Osteoblast (primary cell): ENCODE data around the gene SH3RF2. TPM values are rescaled to one million over a fixed set of nuclear protein-coding genes. Genes with fewer than 3 reads are reported as not detected.
A peak's percentile ranks its signal among the peaks of the same experiment; 100 is the strongest.

ENCODE experiments used
- DNase-seq: peaks from one replicate; pipeline ENCODE4 v3.0.0; 2011; ENCODE audit warnings: low spot score, mixed read lengths; ENCODE audit not compliant: insufficient read length; ENCODE audit errors: missing footprints
- H2AFZ ChIP-seq: 2 replicates; pipeline ENCODE4 v1.6.0; 2011; ENCODE audit warnings: mild to moderate bottlenecking, low read length
- H3K27ac ChIP-seq: 2 replicates; pipeline ENCODE4 v1.5.1; 2011; ENCODE audit warnings: mild to moderate bottlenecking, low read depth, low read length, moderate library complexity
- H3K27me3 ChIP-seq: 2 replicates; pipeline ENCODE4 v1.6.0; 2012; ENCODE audit warnings: mild to moderate bottlenecking, control low read depth, inconsistent platforms, low read length, moderate library complexity; ENCODE audit not compliant: insufficient read depth
- H3K36me3 ChIP-seq: 2 replicates; pipeline ENCODE4 v1.5.1; 2011; ENCODE audit warnings: mild to moderate bottlenecking, low read length, control low read depth, moderate library complexity; ENCODE audit not compliant: insufficient read depth
- H3K4me1 ChIP-seq: 2 replicates; pipeline ENCODE4 v1.5.1; 2011; ENCODE audit warnings: mild to moderate bottlenecking, low read length, control low read depth, moderate library complexity; ENCODE audit not compliant: insufficient read depth
- H3K4me2 ChIP-seq: 2 replicates; pipeline ENCODE4 v1.6.0; 2011; ENCODE audit warnings: mild to moderate bottlenecking, low read length; ENCODE audit not compliant: insufficient read depth
- H3K4me3 ChIP-seq: fragments of 200-600 bp; sonication (generic); 3 replicates; pipeline ENCODE4 v1.5.1; 2012; ENCODE audit warnings: mild to moderate bottlenecking, low read length, inconsistent platforms; ENCODE audit not compliant: insufficient read depth
- H3K79me2 ChIP-seq: 2 replicates; pipeline ENCODE4 v1.6.0; 2012; ENCODE audit warnings: mild to moderate bottlenecking, low read length, control low read depth, inconsistent platforms; ENCODE audit not compliant: insufficient read depth
- H3K9me3 ChIP-seq: 2 replicates; pipeline ENCODE4 v1.5.1; 2011; ENCODE audit warnings: low read depth, low read length, control low read depth
- H4K20me1 ChIP-seq: 2 replicates; pipeline ENCODE4 v1.6.0; 2012; ENCODE audit warnings: mild to moderate bottlenecking, low read length, control low read depth; ENCODE audit not compliant: insufficient read depth
- total RNA-seq: library from RNA; depleted of rRNA; stranded (reverse); fragments of >200 nt; gene quantifications from 2 replicates; pipeline ENCODE4 v1.2.3, GENCODE V29; 2012
- TF ChIP-seq, protein P1 (sequence below): IDR thresholded peaks from 2 replicates; pipeline ENCODE4 v1.5.1; 2011; ENCODE audit warnings: mild to moderate bottlenecking, low read depth, low read length, moderate library complexity; ENCODE audit errors: extremely low read depth

Gene SH3RF2
- total RNA-seq, 1 donor: 4.0 TPM

- TF ChIP-seq, protein P1, sequence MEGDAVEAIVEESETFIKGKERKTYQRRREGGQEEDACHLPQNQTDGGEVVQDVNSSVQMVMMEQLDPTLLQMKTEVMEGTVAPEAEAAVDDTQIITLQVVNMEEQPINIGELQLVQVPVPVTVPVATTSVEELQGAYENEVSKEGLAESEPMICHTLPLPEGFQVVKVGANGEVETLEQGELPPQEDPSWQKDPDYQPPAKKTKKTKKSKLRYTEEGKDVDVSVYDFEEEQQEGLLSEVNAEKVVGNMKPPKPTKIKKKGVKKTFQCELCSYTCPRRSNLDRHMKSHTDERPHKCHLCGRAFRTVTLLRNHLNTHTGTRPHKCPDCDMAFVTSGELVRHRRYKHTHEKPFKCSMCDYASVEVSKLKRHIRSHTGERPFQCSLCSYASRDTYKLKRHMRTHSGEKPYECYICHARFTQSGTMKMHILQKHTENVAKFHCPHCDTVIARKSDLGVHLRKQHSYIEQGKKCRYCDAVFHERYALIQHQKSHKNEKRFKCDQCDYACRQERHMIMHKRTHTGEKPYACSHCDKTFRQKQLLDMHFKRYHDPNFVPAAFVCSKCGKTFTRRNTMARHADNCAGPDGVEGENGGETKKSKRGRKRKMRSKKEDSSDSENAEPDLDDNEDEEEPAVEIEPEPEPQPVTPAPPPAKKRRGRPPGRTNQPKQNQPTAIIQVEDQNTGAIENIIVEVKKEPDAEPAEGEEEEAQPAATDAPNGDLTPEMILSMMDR: no peak
- Histone ChIP-seq H3K4me1 (peaks cover 9% of the 10 kb centered on the region), H3K79me2 (no peaks in the 10 kb centered on the region), H2AFZ (no peak overlapping the region), H4K20me1 (no peaks in the 10 kb centered on the region), H3K4me3 (no peak overlapping the region), H3K27ac (no peak overlapping the region), H3K9me3 (no peaks in the 10 kb centered on the region), H3K27me3 (no peaks in the 10 kb centered on the region), H3K36me3 (no peaks in the 10 kb centered on the region), H3K4me2 (no peak overlapping the region)
- no peak for DNase-seq
Measured at GRCh38 chr5:146001544-146002190, 65.3 kb downstream of the SH3RF2 start.

- Histone ChIP-seq H3K36me3 (no peaks in the 10 kb centered on the region), H3K27ac (no peak overlapping the region), H3K4me2 (no peak overlapping the region), H4K20me1 (no peaks in the 10 kb centered on the region), H2AFZ (no peak overlapping the region), H3K9me3 (no peaks in the 10 kb centered on the region), H3K4me3 (no peak overlapping the region), H3K79me2 (no peaks in the 10 kb centered on the region), H3K27me3 (no peaks in the 10 kb centered on the region), H3K4me1 (peaks cover 9% of the 10 kb centered on the region)
- TF ChIP-seq, protein P1: no peak
- no peak for DNase-seq
Measured at GRCh38 chr5:146002491-146002890, 66.1 kb downstream of the SH3RF2 start.

GRCh38 chr5:146003852-146004251 is 67.5 kb downstream of the SH3RF2 start:
- Histone ChIP-seq H3K27me3 (no peaks in the 10 kb centered on the region), H3K36me3 (no peaks in the 10 kb centered on the region), H3K27ac (no peak overlapping the region), H3K79me2 (no peaks in the 10 kb centered on the region), H3K4me1 (peaks cover 9% of the 10 kb centered on the region), H2AFZ (peak overlapping the region; percentile 30), H3K4me2 (peak overlapping the region; percentile 42), H3K9me3 (no peaks in the 10 kb centered on the region), H3K4me3 (no peak overlapping the region), H4K20me1 (no peaks in the 10 kb centered on the region)
- TF ChIP-seq, protein P1: no peak
- no peak for DNase-seq

- DNase-seq: no peak
- no peaks in the 10 kb centered on the region for H3K27me3 ChIP-seq
- peak overlapping the region; percentile 35 for H2AFZ ChIP-seq
- no peak overlapping the region for H3K4me3 ChIP-seq
- H3K9me3 ChIP-seq: no peaks in the 10 kb centered on the region
- H3K4me1 ChIP-seq: peaks cover 9% of the 10 kb centered on the region
- no peak overlapping the region for H3K4me2 ChIP-seq
- TF ChIP-seq, protein P1: no peak
- H3K27ac ChIP-seq: no peak overlapping the region
- no peaks in the 10 kb centered on the region for H3K79me2 ChIP-seq
- H3K36me3 ChIP-seq: no peaks in the 10 kb centered on the region
- H4K20me1 ChIP-seq: no peaks in the 10 kb centered on the region
Measured at GRCh38 chr5:146005264-146005663, 68.9 kb downstream of the SH3RF2 start.
